ENCODE results near the gene PEX13.
"Not testable (repeated sequence)": the region's sequence is repeated elsewhere in the genome, so short reads cannot be mapped to it uniquely, and the experiment has no call there.

PEX13 gene

DNA sequence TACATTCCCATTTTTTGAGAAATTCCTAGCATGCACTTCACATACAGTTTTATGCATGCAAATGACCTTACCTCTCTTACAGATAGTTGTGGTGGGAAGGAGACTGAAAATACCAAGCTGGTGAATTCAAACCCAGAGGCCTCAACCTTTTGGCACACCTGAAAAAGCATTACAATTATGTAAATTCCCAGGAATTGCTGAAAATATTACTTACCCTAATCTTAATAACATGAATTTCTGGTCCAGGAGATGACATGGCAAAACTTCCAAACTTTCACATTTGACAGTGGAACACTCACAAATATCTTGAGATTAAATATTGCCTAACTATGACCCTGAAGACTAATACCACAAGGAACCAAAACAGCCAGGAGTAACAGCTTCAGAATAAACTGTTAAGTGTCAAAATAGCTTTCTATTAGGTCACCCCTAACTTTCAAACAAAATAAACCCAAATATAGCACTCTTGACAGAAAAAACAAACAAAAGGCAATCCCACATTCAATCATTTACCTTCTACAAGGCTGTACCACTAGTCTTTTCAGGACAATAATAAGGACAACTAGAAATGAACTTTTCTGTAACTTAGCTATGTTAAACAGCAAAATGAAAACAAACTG is 10.9 kb upstream of the PEX13 start:
- DNase-seq (ENCODE audit: low read depth in 2 of 2, low spot score in 1 of 2), result no peak

DNA sequence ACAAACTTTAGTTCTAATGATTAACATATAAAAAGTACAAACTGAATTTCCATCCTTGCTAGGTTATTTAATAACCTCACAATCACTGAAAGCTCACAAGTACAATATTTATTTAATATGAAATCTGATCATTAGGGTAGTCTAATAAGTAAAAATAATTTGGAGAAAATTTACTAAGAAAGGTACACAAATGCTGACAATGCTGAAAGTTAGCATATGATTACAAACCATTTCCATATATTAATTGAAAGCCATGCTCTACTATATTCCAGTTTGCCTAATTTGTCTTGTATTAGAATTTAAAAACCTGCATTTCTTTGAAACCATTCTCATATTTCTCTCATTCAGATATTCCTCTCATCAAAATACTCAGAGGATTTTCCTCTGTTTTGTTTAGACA is 8.2 kb upstream of the PEX13 start:
- no peak for DNase-seq (ENCODE audit: low read depth in 2 of 2, low spot score in 1 of 2)

DNA sequence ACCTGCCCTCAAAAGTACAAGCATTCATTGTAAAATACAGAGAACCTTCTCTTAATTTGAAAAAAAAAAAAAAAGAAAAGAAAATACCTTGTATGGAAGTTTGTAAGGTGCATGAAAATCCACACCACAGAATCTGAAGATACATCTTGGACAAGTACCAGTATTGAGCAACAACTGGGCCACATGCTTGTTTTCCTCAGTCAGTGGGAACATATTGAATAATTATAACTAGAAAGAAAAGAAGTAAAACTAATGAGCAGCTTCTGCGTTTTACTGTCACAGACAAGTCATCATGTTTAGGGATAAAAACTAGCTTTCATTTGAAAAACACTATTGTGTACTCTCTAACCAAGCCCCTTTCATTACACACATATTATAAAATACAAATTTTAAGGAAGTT is 5.8 kb upstream of the PEX13 start:
- DNase-seq (ENCODE audit: low read depth in 2 of 2, low spot score in 1 of 2), result no peak

DNA sequence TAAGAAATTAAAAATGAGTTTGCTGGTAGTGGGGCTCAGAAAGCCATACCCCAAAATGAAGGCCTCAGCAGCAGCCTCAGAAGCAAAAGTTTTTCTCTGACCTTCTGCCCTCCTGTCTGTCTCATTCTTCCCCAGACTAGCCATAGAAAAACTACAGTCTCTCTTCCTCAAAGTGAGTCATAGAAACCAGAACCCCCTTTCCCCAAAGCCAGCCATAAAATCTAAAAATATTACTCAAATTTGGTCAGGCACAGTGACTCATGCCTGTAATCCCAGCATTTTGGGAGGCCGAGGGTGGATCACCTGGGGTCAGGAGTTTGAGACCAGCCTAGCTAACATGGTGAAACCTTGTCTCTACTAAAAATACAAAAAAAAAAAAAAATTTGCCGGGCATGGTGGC is 5.2 kb upstream of the PEX13 start:
- not testable (repeated sequence) for DNase-seq (ENCODE audit: low read depth in 2 of 2, low spot score in 1 of 2)

DNA sequence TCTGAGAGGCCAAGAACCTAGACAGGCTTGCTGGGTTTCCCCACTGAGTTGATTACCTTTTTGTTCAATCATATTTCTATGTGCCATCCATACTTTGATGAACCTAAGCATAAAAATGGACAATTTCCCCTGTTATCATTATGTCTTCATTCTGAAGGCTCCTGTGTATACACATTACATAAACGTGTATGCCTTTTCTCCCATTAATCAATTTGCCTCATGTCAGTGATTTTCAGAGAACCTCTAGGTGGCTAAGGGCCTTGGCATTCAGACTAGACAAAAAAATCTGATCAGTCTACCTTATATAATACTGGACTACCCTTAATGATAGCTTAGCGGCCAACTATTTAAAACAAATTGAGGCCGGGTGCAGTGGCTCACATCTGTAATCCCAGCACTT is 4.1 kb upstream of the PEX13 start:
- DNase-seq (ENCODE audit: low read depth in 2 of 2, low spot score in 1 of 2), result no peak

DNA sequence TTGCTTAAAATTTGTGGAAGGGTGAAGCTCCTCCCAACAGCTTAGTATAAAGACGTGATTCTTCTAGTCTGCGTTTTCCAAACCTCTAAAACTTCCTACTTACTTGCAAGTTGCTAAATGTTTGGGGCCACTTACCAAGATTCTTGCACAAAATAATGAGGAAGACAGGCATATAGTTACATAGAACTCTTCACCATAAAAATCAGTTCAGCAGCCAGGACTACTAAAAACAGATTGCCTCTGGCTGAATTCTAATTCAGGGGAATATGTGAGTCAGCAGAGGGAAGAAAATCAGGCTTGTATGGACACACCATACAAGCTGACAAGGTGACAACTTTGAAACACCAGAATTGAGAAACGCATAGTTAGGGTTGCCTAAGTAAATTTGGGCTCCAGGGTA is 2.8 kb upstream of the PEX13 start:
- DNase-seq (ENCODE audit: low read depth in 2 of 2, low spot score in 1 of 2), result no peak

DNA sequence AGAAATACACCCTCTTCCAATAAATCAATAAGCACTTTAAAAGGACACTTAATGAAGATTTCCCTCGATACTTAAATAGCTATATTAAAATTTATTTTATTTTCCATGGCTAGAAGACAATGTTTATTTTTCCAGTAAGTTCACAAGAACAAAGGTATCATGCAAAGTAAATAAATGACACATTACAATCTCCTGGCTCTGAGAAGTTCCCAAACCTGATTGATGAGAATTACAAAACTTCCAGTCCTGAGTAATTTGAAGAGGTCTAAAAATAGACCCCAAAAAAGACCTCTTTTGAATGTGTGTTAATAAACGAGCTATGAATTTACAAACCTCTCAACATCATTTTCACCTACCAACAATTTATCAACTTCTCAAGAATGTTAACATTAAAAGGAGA is 1.5 kb upstream of the PEX13 start:
- no peak for DNase-seq (ENCODE audit: low read depth in 2 of 2, low spot score in 1 of 2)

DNA sequence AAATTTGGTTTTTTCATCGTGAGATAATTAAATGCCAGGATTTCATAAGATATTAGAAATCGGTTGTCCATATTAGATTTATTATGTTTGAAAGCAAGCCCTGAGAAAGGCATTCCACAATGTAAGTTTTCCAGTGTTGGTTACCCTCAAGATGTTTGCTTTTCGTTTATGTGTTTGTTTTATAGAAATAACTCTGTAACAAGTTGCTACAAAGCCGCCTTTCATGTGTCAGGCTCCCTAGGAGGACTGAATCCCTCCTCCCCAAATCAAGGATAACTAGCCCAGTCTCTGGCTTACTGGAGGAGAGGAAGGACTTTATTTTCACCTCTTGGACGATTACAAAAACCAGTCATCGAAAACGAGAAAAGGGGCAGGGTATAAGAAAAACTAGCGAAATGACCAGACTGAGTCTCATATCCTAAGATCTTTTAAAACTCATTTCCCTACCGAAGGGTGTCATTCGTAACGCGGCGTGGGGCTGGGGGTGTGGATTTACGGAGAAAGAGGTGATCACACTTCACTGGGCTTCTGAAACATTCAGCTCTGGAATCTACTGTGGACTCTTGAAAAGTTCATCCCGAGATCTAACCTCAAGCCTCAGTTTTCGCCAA is 1.0 kb upstream of the PEX13 start:
- no peak for DNase-seq (ENCODE audit: low read depth in 2 of 2, low spot score in 1 of 2)

DNA sequence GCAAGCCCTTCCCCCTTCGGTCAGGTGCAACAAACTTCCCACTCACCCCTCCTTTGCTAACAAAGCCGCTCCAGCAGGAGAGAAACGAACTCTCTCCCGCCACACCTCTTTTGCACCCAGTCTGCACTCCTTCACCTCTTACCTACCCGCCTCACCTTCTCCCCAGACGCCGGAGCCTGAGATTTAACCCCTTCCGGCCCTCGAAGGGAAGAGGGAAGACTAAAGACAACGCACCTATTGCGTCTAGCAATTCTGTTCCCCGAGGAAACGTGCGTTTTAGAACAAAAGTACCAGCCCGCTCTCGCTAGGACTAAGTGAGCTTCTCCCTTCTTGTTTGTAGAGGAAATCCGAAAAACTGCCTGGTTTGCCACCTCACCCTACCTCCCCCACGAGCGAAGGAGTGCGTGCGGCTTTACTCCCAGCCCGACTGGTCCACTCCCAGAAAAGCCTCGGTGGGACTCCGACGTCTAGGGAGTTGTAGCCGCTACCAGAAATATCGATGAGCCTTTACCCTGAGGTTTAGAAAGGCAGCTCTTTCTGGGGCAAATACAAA is 441 bp upstream of the PEX13 start:
- peak in 1 of 2 donors; percentile 24 for DNase-seq (ENCODE audit: low read depth in 2 of 2, low spot score in 1 of 2)

DNA sequence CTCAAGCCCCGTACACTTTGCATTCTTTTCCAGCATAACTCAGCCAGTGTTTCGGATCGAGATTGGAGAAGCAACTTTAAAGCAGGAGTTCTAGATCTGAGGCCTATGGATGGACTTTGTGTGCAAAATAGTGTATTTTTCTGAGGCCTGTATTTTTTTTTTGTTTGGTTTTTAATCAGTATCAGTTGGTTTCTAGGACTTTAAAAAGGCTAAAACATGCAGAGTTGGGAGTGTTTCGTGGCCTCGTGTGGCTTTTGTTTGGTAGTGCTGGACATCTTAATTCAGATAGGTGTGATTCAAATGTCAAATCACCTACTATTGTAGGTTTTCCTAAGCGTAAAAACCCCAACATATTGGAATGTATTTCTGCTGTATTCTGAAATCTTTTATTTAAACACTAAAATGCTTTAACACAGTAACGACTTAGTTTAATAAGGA is 817 bp downstream of the PEX13 start:
- DNase-seq (ENCODE audit: low read depth in 2 of 2, low spot score in 1 of 2), result no peak

DNA sequence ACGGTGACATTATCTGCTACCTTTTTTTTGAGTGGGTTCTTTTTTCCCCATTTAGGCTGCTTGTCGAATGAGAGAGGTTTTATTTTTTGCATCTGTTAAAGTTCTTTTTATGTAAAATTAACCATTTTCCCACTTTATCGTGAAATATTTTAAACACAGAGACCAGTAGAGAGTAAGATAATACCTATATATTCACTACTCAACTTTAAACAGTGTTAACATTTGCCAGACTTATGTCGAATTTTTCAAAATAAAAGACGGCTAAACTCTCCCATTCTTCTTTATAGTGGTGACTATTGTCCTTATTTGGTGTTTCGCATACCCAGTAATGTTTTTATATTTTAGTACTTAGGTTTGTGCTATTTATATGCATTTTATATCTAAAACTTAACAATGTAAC is 1.3 kb downstream of the PEX13 start:
- no peak for DNase-seq (ENCODE audit: low read depth in 2 of 2, low spot score in 1 of 2)

DNA sequence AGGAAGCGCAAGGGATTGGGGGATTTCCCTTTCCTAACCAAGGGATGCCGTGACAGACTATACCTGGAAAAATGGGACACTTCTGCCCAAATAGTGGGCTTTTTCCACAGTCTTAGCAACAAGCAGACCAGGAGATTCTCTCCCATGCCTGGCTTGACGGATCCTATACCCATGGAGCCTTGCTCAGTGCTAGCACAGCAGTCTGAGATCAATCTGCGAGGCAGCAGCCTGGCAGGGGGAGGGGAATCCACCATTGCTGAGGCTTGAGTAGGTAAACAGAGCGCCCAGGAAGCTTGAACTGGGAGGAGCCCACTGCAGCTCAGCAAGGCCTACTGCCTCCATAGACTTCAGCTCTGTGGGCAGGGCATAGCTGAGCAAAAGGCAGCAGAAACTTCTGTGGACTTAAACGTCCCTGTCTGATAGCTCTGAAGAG is 3.7 kb downstream of the PEX13 start:
- no peak for DNase-seq (ENCODE audit: low read depth in 2 of 2, low spot score in 1 of 2)

DNA sequence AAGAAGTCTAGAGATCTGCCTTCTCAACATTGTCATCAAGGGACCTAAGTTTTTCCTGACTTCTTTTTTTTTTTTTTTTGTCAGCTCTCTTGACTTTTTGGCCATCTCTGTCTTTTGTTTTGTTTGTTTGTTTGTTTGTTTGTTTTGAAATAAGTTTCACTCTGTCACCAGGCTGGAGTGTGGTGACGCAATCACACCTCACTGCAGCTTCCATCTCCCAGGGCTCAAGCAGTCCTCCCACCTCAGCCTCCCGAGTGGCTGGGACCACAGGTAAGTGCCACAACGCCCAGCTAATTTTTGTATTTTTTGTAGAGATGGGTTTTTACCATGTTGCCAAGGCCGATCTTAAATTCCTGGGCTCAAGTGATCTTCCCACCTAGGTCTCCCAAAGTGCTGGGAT is 6.2 kb downstream of the PEX13 start:
- DNase-seq (ENCODE audit: low read depth in 2 of 2, low spot score in 1 of 2), result no peak

DNA sequence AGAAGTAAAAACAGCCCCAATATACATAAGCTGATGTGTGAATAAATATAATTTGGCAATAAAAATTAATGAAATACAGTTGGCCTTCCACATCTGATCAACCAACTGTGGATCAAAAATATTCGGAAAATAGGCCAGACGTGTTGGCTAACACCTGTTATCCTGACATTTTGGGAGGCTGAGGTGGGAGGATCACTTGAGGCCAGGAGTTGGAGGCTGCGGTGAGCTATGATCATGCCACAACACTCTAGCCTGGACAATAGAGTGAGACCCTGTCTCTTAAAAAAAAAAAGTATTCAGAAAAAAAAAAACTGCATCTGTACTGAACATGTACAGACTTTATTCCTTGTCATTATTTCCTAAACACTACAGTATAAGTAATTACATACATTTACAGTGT is 12.0 kb downstream of the PEX13 start:
- no peak for DNase-seq (ENCODE audit: low read depth in 2 of 2, low spot score in 1 of 2)

DNA sequence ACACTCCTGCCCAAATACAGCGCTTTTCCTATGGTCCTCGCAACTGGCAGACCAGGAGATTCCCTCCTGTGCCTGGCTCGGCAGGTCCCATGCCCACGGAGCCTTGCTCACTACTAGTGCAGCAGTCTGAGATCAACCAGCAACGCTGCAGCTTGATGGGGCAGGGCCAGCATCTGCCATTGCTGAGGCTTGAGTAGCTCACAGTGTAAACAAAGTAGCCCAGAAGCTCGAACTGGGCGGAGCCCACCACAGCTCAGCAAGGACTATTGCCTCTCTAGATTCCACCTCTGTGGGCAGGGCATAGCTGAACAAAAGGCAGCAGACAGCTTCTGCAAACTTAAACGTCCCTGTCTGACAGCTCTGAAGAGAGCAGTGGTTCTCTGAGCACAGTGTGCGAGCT is 17.1 kb downstream of the PEX13 start:
- not testable (repeated sequence) for DNase-seq (ENCODE audit: low read depth in 2 of 2, low spot score in 1 of 2)

DNA sequence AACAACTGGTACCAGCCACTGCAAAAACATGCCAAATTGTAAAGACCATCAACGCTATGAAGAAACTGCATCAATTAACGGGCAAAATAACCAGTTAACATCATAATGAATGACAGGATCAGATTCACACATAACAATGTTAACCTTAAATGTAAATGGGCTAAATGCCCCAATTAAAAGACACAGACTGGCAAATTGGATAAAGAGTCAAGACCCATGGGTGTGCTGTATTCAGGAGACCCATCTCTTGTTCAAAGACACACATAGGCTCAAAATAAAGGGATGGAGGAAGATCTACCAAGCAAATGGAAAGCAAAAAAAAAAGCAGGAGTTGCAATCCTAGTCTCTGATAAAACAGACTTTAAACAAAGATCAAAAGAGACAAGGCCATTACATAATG is 19.1 kb downstream of the PEX13 start:
- not testable (repeated sequence) for DNase-seq (ENCODE audit: low read depth in 2 of 2, low spot score in 1 of 2)

DNA sequence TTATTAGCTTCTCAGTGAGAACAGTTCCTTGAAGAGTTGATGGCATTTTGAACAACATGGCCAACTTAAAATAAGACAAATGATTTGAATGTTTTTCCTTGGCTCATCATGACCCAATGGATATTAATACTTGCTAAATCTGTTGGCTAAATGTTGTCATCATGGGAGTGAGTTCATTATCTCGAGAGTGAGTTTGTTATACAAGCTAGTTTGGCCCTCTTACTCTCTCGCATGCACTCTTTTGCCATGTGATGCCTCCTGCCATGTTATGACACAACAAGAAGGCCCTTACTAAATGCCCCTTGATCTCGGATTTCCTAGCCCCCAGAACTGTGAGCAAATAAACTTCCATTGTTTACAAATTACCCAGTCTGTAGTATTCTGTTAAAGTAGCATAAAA is 25.3 kb downstream of the PEX13 start:
- no peak for DNase-seq (ENCODE audit: low read depth in 2 of 2, low spot score in 1 of 2)

DNA sequence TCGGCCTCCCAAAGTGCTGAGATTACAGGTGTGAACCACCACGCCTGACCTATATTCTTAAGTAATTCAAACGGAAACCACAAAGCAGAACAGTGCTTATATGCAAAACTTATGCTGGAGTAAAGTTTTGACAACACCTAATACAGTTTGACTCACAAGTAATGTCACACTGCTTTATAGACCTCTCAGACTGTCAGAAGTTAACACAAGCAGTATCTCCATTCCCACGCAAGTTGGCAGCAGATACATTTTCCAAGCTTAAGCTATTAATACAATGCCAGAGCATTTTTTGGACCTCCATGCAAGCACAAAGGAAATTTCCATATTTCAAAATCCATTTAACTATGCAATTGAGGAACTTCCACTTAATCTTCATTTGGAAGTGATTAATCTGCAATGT is 27.1 kb downstream of the PEX13 start:
- no peak for DNase-seq (ENCODE audit: low read depth in 2 of 2, low spot score in 1 of 2)

DNA sequence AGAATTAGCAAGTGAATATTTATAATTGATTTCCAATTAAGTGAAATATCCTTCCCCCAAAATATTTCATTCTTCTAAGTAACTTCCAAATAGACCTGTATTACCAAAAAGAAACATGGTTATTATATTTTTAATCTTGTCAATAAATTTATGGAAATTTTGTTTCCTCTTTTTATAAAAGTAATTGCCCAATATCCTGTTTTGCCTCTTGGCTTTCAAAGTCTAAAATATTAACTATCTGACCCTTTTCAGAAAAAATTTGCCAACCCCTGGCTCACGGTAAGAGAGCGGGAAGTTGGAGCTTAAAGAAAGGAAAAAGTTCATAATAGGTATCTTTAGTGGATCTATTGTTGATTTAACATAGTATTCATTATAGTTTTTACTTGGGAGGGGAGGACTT is 27.7 kb downstream of the PEX13 start:
- no peak for DNase-seq (ENCODE audit: low read depth in 2 of 2, low spot score in 1 of 2)

DNA sequence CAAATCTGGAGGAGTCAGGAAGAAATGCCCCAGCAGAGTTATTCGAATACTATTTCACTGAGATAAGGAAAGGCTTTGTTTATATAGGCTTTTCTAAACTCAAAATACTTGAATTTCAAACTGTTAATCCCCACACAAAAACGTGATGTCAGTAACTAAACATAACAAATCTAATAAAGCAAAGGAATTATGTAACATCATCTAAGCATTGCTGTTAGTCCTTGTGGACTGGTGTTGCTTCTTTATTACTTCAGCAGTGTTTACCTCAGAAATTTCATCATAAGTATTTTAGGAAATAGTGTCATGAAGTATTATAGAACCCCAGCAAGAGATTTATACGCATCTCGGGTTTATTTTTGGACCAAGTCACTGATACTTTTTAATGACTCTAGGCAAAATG is 28.5 kb downstream of the PEX13 start:
- DNase-seq (ENCODE audit: low read depth in 2 of 2, low spot score in 1 of 2), result no peak

DNA sequence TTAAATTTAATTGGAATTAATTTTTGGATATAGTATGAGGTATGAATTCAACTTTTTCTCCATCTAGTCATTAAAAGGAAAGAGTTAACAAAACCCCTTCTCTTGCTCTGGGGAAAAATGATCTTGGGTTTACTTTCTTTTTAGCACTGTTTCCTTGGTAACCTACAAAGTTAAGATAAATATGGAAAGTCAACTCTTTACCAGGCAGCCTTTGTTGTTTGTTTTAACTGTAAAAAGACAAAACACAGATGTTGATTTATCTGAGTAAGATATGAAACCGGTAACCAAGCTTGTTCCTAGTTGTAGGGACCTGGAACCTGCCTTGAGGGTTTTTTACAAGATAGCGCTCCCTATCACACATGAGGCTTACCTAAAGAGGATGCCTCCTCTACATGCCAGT is 38.0 kb downstream of the PEX13 start:
- DNase-seq (ENCODE audit: low read depth in 2 of 2, low spot score in 1 of 2), result no peak

DNA sequence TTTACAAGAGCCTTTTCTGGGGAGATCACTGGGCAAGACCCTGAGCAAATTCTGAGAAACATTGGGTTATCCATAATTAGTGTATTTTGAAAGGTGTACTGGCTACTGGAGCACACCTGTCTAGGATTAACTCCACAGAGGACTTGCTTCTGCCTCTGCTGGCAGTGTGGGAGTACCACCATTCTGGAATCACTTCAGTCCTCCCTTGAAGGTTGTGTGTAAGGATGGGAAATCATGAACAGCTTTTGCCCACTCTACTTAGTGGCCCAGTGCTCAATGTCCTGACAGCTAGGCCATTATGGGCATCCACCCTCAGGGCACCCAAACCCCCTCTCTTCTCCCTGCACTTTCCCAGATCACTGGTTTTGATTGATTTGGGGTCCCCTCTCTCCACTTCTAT is 40.0 kb downstream of the PEX13 start:
- no peak for DNase-seq (ENCODE audit: low read depth in 2 of 2, low spot score in 1 of 2)

DNA sequence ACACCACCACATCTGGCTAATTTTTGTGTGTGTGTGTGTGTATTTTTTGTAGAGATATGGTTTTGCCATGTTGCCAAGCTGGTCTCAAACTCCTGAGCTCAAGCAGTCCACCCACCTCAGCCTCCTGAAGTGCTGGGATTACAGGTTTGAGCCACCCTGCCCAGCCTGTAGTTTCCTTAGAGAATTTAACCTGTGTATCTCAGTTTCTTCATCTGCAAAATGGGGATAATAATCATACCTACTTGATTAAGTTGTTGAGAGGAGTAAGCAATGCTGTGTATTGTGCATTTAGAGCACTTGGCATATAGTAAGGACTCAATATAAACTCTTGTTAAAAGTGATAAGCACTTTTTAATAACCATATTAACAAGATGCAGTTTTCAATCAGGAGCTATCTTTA is 41.9 kb downstream of the PEX13 start:
- DNase-seq (ENCODE audit: low read depth in 2 of 2, low spot score in 1 of 2), result no peak

All from stimulated activated CD8-positive, alpha-beta memory T cell treated with anti-CD3 and anti-CD28 coated beads, Interleukin-4, amount 100 ng/mL, for 1 hour (primary cell).